Measurements from ENCODE around the gene LOXHD1. TPM values are rescaled to one million over a fixed set of nuclear protein-coding genes. Genes with fewer than 3 reads are reported as not detected.

The LOXHD1 gene
- total and polyA plus RNA-seq, 2 donors (not counting 1 experiment from before 2014, with no cell fraction given) = not detected

DNA sequence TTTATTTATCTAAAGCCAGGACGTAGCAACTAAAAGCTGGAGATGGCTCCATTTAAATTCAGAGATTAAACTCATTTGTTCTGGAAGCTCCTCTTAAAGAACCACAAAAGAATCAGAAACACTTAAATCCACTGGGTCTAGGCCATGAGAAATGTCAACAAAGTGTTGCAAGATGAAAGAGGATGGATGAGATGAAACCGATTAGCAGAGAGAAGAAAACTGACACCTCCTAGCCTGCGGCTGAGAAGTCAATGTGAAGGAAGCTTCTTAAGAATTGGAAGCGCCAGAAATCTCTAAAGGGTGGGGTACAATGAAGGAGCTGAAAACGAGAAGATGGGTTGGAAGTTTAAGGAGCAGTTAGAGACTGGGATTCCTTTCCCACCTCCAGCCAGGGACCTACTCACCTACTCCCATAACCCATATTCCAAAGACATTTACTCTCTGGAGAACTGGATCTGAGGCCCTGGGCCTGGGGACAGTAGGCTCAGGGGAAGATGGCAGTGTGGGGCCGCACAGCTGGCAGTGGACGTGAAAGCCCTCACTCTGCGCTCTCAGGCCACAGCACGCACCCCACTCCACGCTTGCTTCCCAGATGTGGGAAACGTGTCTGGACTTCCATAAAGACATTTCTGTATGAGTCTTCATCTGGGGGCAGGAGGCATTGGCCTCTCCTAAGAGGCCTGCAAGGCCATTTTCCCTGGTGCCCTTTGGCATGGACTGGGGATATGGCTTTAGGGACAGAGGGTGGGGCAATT is 188.4 kb downstream of the LOXHD1 start:
- H3K27me3 ChIP-seq (replicated peaks in 1 of 4; ENCODE audit: control extremely low read depth in 1 of 4, control insufficient read depth in 3 of 4, insufficient read depth in 4 of 4, low read length in 3 of 4) = no peaks in the 10 kb centered on the region
- H2AFZ ChIP-seq (ENCODE audit: insufficient read depth, low read depth, low read length, poor library complexity, severe bottlenecking) = no peak overlapping the region
- TF ChIP-seq, protein P1, sequence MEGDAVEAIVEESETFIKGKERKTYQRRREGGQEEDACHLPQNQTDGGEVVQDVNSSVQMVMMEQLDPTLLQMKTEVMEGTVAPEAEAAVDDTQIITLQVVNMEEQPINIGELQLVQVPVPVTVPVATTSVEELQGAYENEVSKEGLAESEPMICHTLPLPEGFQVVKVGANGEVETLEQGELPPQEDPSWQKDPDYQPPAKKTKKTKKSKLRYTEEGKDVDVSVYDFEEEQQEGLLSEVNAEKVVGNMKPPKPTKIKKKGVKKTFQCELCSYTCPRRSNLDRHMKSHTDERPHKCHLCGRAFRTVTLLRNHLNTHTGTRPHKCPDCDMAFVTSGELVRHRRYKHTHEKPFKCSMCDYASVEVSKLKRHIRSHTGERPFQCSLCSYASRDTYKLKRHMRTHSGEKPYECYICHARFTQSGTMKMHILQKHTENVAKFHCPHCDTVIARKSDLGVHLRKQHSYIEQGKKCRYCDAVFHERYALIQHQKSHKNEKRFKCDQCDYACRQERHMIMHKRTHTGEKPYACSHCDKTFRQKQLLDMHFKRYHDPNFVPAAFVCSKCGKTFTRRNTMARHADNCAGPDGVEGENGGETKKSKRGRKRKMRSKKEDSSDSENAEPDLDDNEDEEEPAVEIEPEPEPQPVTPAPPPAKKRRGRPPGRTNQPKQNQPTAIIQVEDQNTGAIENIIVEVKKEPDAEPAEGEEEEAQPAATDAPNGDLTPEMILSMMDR (IDR thresholded peaks at IDR 0.05) = no peak
- no peak for TF ChIP-seq EZH2 (IDR thresholded peaks at IDR 0.05; ENCODE audit: borderline replicate concordance, insufficient read depth, low read depth, low read length, poor library complexity, severe bottlenecking)
- Mint-ChIP-seq H3K4me3 (no peak overlapping the region), H3K9me3 (ENCODE audit: insufficient read depth) (no peaks in the 10 kb centered on the region), H3K27me3 (peaks cover 31% of the 10 kb centered on the region), H3K27ac (no peak overlapping the region), H3K4me1 (no peaks in the 10 kb centered on the region)
- H3K4me1 ChIP-seq (ENCODE audit: control insufficient read depth in 2 of 2, insufficient read depth in 2 of 2, low read length in 2 of 2) = no peaks in the 10 kb centered on the region
- no peak for ATAC-seq (ENCODE audit: low read depth)
- WGBS (ENCODE audit: insufficient coverage) = 81% methylated on average over 8 of the region's 11 CpGs
- H3K9ac ChIP-seq (ENCODE audit: low read length) = no peak overlapping the region
- no peak overlapping the region for H3K27ac ChIP-seq (ENCODE audit: low read length in 2 of 2)
- CTCF ChIA-PET = interaction anchor here (0.9 kb wide), 1 partner anchor 12 kb away, joined by 3 read pairs; no protein-coding TSS in a partner anchor
- no peaks in the 10 kb centered on the region for H3K9me3 ChIP-seq (ENCODE audit: control extremely low read depth in 1 of 3, control insufficient read depth in 2 of 3, insufficient read depth in 1 of 3, low read length in 2 of 3)
- no peak overlapping the region for H3K4me3 ChIP-seq (ENCODE audit: control extremely low read depth in 1 of 5, extremely low read depth in 1 of 5, insufficient read depth in 1 of 5, low read depth in 2 of 5, low read length in 4 of 5)
- H3K79me2 ChIP-seq (ENCODE audit: control insufficient read depth, insufficient read depth, low read length) = no peaks in the 10 kb centered on the region
- no peak overlapping the region for H3K4me2 ChIP-seq (replicated peaks; ENCODE audit: low read depth, low read length, poor library complexity, severe bottlenecking)
- POLR2A ChIA-PET = no interaction called here
- no peaks in the 10 kb centered on the region for H3K36me3 ChIP-seq (replicated peaks in 1 of 2; ENCODE audit: control extremely low read depth in 1 of 2, control insufficient read depth in 1 of 2, extremely low read depth in 1 of 2, insufficient read depth in 2 of 2, low read length in 1 of 2)
- no peak for DNase-seq
- intact Hi-C loops (cut with micrococcal nuclease) = no loop called here
- H4K20me1 ChIP-seq (ENCODE audit: control insufficient read depth, insufficient read depth, low read length, poor library complexity, severe bottlenecking) = no peaks in the 10 kb centered on the region

Measured in B cell (primary cell).